Suprapubic skin (tissue), 4 donors: ENCODE measurements around the gene NRARP.

Experiments
- CTCF ChIP-seq, 2 donors: fragments of 200-600 bp in 1 of 2; fragments of 450-650 bp in 1 of 2; sonication (generic) in 1 of 2; IDR thresholded peaks; one replicate each; pipeline ENCODE4 v1.5.1; 2016 to 2019; ENCODE audit warnings: antibody characterized with exemption in 2 of 2, mild to moderate bottlenecking in 1 of 2, moderate library complexity in 1 of 2
- EP300 ChIP-seq: sonication (generic); formaldehyde crosslinking; IDR thresholded peaks from one replicate; pipeline ENCODE4 v1.6.1; 2017; ENCODE audit warnings: antibody characterized with exemption
- POLR2A ChIP-seq, 2 donors: fragments of 450-650 bp; IDR thresholded peaks; one replicate each; pipeline ENCODE4 v1.6.1; 2017; ENCODE audit warnings: antibody characterized with exemption in 2 of 2, mild to moderate bottlenecking in 2 of 2, moderate library complexity in 2 of 2
- POLR2AphosphoS5 ChIP-seq, 3 donors: sonication (generic); formaldehyde crosslinking; IDR thresholded peaks; one replicate each; pipeline ENCODE4 v1.6.1; 2017; ENCODE audit warnings: antibody characterized with exemption in 3 of 3

GRCh38 chr9:137299938-137300337 is 2.1 kb downstream of the NRARP start:
- TF ChIP-seq CTCF (IDR thresholded peaks at IDR 0.05): no peak
- no peak for TF ChIP-seq POLR2AphosphoS5 (IDR thresholded peaks at IDR 0.05)
- no peak for TF ChIP-seq EP300
- no peak for TF ChIP-seq POLR2A (IDR thresholded peaks at IDR 0.05)
